ENCODE data around the gene FOXA2.

FOXA2 gene

DNA sequence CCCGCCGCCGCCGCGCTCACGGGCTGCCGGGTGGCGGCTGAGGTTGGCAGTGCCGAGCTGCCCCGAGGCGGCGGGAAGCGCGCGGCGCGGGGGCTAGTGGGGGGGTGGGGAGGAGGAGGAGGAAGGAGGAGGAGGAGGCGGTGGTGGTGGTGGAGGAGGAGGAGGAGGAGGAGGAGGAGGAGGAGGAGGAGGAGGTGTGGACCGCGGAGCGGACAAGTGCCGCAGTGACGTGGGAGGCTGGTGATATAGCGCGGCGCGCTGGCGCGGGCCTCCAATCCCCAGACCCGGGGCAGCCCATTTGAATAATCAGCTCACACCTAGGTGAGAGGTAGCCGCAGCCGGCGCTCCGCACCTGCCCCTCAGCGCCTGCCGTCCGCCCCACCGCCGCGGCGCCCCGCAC, at the start of gene FOXA2:
FOXA2 (minus strand) TSS at position 51 of the 400 bp plus-strand sequence. CDS start 294 bp downstream, outside the sequence.
- DNase-seq (no peak), ATAC-seq (no peak)
- Mint-ChIP-seq H3K27ac (no peak within 1 kb of the TSS), H3K36me3 (ENCODE audit: low read depth) (no peaks in the 10 kb centered on the region), H3K4me1 (peaks cover 2% of the 10 kb centered on the region), H3K4me3 (no peak within 1 kb of the TSS), H3K9me3 (no peaks in the 10 kb centered on the region), H3K27me3 (peaks cover 76% of the 10 kb centered on the region)

DNA sequence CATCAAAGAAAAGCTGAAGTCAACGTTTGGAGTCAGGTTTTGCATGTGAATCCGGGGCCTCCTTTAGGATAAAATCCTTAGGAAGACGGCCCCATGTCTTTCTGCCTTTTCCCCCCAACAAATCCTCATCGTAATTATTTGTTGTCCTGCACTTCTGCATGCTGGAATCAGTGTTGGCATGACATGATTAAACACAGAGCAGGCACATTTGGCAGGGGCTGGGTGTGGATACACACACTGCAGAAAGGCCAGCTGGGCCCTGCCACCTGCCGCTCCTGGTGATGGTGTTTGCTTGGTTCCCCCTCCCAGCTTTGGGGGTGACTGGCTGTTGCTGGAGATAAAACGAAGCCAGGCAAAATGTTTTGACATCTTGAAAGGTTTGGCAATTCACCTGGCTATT, 46.3 kb upstream of the FOXA2 start:
- Mint-ChIP-seq H3K9me3 (no peaks in the 10 kb centered on the region), H3K27me3 (peaks cover 2% of the 10 kb centered on the region), H3K4me1 (no peaks in the 10 kb centered on the region), H3K27ac (no peak overlapping the region), H3K36me3 (ENCODE audit: low read depth) (no peaks in the 10 kb centered on the region), H3K4me3 (no peak overlapping the region)
- DNase-seq (no peak), ATAC-seq (no peak)

- H3K27me3 Mint-ChIP-seq = peaks cover 2% of the 10 kb centered on the region
- ATAC-seq (no peak), DNase-seq (no peak)
These were observed 45.6 kb upstream of the FOXA2 start for GRCh38 chr20:22629927-22630326.

DNA sequence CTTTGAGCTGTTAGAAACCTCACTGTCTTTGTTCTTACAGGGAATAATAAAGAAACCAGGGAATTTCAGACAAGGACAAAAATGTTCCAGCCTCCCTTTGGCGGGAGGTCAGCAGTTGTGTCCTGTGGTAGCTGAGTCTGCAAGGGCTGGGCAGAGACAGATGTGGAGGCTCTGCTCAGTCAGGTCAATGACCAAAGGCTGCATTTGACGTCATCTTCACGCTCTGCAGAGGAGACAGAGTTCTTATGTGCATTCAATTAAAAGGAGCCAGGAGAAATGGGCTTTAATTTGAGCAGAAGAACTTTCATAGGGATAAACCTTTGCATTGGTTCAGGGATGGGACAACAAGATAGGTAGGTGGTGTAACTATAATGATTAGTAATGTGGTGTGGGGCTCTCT, 45.1 kb upstream of the FOXA2 start:
- no peaks in the 10 kb centered on the region for H3K9me3 Mint-ChIP-seq
- no peak overlapping the region for H3K27ac Mint-ChIP-seq
- H3K4me1 Mint-ChIP-seq = no peaks in the 10 kb centered on the region
- no peaks in the 10 kb centered on the region for H3K36me3 Mint-ChIP-seq (ENCODE audit: low read depth)
- peaks cover 2% of the 10 kb centered on the region for H3K27me3 Mint-ChIP-seq
- no peak for ATAC-seq
- no peak overlapping the region for H3K4me3 Mint-ChIP-seq
- DNase-seq = no peak

More at GRCh38 chr20:22629927-22630326, 45.6 kb upstream of the FOXA2 start:
- Mint-ChIP-seq H3K27ac (no peak overlapping the region), H3K4me3 (no peak overlapping the region), H3K36me3 (ENCODE audit: low read depth) (no peaks in the 10 kb centered on the region), H3K4me1 (no peaks in the 10 kb centered on the region), H3K9me3 (no peaks in the 10 kb centered on the region)

DNA sequence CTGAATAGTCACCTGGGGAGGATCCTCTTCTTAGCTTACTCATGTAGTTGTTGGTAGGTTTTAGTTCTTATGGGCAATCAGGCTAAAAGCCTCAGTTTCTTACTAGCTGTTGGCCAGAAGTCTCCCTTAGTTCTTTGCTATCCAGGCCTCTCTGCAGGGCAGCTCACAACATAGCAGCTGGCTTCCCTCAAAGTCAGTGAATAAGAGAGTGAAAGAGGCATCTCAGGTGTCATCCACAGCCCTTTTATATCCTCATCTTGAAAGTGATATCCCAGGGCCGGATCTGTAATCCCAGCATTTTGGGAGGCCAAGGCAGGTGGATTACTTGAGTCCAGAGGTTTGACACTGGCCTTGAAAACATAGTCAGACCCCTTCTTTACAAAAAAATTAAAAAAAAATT, 42.1 kb upstream of the FOXA2 start:
- ATAC-seq (no peak), DNase-seq (no peak)
- Mint-ChIP-seq H3K4me3 (no peak overlapping the region), H3K9me3 (no peaks in the 10 kb centered on the region), H3K27ac (no peak overlapping the region), H3K4me1 (no peaks in the 10 kb centered on the region), H3K27me3 (peaks cover 2% of the 10 kb centered on the region), H3K36me3 (ENCODE audit: low read depth) (no peaks in the 10 kb centered on the region)

DNA sequence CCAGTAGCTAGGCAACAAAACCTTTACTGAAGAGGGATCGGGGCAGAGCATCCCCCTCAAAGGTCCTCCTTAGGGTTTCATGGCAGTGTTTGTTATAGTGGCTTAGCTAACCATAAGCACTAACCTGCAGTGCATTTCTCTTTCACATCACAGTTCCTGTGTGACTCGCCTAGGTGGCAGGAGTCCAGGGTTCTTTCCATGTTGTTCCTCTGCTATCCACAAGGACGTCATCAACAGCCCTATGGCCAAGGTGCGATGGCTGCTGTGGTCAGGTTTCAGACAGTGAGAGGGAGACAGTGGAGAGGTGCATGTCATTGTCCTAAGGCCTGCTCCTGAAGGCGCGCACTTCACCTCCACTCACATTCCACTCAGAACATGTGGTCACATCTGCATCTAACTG, 38.8 kb upstream of the FOXA2 start:
- ATAC-seq = no peak
- no peaks in the 10 kb centered on the region for H3K36me3 Mint-ChIP-seq (ENCODE audit: low read depth)

GRCh38 chr20:22620342-22620741, 36.0 kb upstream of the FOXA2 start:
- Mint-ChIP-seq H3K27ac (no peak overlapping the region), H3K9me3 (peaks cover 3% of the 10 kb centered on the region), H3K4me3 (no peak overlapping the region), H3K4me1 (no peaks in the 10 kb centered on the region), H3K27me3 (peaks cover 3% of the 10 kb centered on the region), H3K36me3 (ENCODE audit: low read depth) (no peaks in the 10 kb centered on the region)
- ATAC-seq = no peak
- no peak for DNase-seq

More for the DNA sequence above, 38.8 kb upstream of the FOXA2 start:
- H3K4me3 Mint-ChIP-seq = no peak overlapping the region
- no peaks in the 10 kb centered on the region for H3K4me1 Mint-ChIP-seq
- DNase-seq = no peak
- no peak overlapping the region for H3K27ac Mint-ChIP-seq
- H3K9me3 Mint-ChIP-seq = no peaks in the 10 kb centered on the region
- peaks cover 5% of the 10 kb centered on the region for H3K27me3 Mint-ChIP-seq

DNA sequence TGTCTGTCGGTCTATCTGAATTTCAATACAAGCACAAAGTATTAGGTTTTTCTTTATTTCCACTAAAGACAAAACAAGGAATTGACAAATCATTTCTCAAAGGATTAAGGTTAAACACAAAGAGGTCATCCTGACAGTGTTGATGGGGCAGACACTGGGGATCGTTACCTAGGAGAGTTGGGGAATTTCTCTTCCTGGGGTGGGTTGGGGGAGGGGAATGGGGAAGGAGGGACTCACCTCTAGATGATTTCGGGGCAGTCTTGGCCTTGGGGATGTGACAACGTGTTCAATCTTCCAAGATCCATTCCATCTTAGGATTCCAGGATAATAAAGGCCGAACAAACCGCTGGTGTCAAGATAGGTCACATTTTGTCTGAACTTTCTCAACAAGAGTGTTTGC, 35.4 kb upstream of the FOXA2 start:
- peaks cover 3% of the 10 kb centered on the region for H3K27me3 Mint-ChIP-seq
- H3K27ac Mint-ChIP-seq = no peak overlapping the region
- no peak overlapping the region for H3K4me3 Mint-ChIP-seq
- no peak for ATAC-seq
- H3K36me3 Mint-ChIP-seq (ENCODE audit: low read depth) = no peaks in the 10 kb centered on the region
- peaks cover 3% of the 10 kb centered on the region for H3K9me3 Mint-ChIP-seq
- no peak for DNase-seq
- no peaks in the 10 kb centered on the region for H3K4me1 Mint-ChIP-seq

- H3K36me3 Mint-ChIP-seq (ENCODE audit: low read depth) = no peaks in the 10 kb centered on the region
- H3K27ac Mint-ChIP-seq = no peak overlapping the region
- no peak for DNase-seq
- no peak overlapping the region for H3K4me3 Mint-ChIP-seq
- H3K9me3 Mint-ChIP-seq = peaks cover 3% of the 10 kb centered on the region
- no peak for ATAC-seq
- H3K4me1 Mint-ChIP-seq = no peaks in the 10 kb centered on the region
- peaks cover 3% of the 10 kb centered on the region for H3K27me3 Mint-ChIP-seq
These were observed 34.9 kb upstream of the FOXA2 start for GRCh38 chr20:22619272-22619671.

GRCh38 chr20:22617160-22617559, 32.8 kb upstream of the FOXA2 start:
- no peak for DNase-seq
- H3K9me3 Mint-ChIP-seq = peaks cover 3% of the 10 kb centered on the region
- no peak for ATAC-seq
- H3K36me3 Mint-ChIP-seq (ENCODE audit: low read depth) = no peaks in the 10 kb centered on the region
- H3K4me3 Mint-ChIP-seq = no peak overlapping the region
- no peak overlapping the region for H3K27ac Mint-ChIP-seq
- peaks cover 3% of the 10 kb centered on the region for H3K27me3 Mint-ChIP-seq
- H3K4me1 Mint-ChIP-seq = no peaks in the 10 kb centered on the region

DNA sequence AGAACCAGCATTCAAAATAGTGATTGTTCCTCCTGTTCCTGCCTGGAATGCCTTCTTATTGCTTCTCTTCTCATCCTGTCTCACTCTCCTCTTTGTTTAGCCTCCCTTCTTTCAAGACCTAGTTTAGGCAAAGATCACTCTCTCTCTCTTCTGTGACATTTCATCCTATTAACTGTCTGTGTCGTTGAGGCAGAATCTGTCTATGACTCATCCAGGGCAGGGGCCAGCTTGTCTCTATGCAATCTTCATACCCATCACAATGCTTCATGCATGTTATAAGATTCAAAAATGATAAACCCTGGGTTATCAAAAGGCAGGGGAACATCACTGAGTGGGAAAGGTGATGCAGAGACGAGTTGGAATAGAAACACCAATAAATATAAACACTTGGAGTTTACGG, 32.2 kb upstream of the FOXA2 start:
- Mint-ChIP-seq H3K9me3 (peaks cover 3% of the 10 kb centered on the region), H3K4me3 (no peak overlapping the region), H3K36me3 (ENCODE audit: low read depth) (no peaks in the 10 kb centered on the region), H3K27me3 (peaks cover 3% of the 10 kb centered on the region), H3K27ac (no peak overlapping the region), H3K4me1 (no peaks in the 10 kb centered on the region)
- ATAC-seq (no peak), DNase-seq (no peak)

DNA sequence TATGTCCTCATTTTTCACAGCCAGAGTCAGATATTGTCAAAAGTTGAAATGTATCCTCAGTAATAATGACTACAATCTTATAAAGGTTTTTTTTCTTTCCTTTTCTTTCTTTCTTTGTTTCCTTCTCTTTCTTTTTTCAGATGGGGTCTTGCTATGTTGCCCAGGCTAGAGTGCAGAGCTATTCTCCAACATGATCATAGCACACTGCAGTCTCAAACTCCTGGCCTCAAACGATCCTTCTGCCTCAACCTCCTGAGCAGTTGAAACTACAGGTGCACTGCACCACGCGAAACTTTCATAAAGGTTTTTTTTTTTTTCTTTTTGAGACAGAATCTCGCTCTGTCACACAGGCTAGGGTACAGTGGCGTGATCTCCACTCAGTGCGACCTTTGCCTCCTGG, 31.1 kb upstream of the FOXA2 start:
- H3K4me3 Mint-ChIP-seq = no peak overlapping the region

DNA sequence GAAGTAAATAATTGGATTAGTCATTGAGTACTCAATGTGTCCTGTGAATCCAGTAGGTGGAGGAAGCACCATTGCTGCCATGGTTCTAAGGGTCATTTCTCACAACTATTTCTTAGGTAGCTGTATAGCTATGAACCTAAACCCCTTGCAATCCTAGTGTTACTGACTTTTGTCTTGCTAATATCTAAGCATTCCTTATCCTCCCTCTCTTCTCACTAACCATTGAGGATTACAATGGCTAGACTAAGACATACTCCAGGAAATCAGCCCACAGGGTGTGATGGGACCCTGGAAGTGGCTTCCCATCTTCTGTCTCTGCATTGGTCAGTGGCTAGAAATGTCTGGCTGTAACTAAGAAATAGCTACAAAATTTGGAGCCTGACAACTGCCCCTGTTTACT, 27.3 kb upstream of the FOXA2 start:
- Mint-ChIP-seq H3K27ac (no peak overlapping the region), H3K9me3 (peaks cover 3% of the 10 kb centered on the region), H3K27me3 (no peaks in the 10 kb centered on the region), H3K36me3 (ENCODE audit: low read depth) (no peaks in the 10 kb centered on the region), H3K4me1 (no peaks in the 10 kb centered on the region), H3K4me3 (no peak overlapping the region)
- DNase-seq (no peak), ATAC-seq (no peak)

More for the DNA sequence above, 31.1 kb upstream of the FOXA2 start:
- H3K9me3 Mint-ChIP-seq = peaks cover 3% of the 10 kb centered on the region
- no peak for DNase-seq
- peaks cover 3% of the 10 kb centered on the region for H3K27me3 Mint-ChIP-seq
- H3K4me1 Mint-ChIP-seq = no peaks in the 10 kb centered on the region
- no peaks in the 10 kb centered on the region for H3K36me3 Mint-ChIP-seq (ENCODE audit: low read depth)
- ATAC-seq = no peak
- H3K27ac Mint-ChIP-seq = no peak overlapping the region

GRCh38 chr20:22607695-22608094, 23.3 kb upstream of the FOXA2 start:
- no peaks in the 10 kb centered on the region for H3K4me1 Mint-ChIP-seq
- no peak overlapping the region for H3K27ac Mint-ChIP-seq
- no peaks in the 10 kb centered on the region for H3K36me3 Mint-ChIP-seq (ENCODE audit: low read depth)
- no peak overlapping the region for H3K4me3 Mint-ChIP-seq
- H3K27me3 Mint-ChIP-seq = no peaks in the 10 kb centered on the region
- DNase-seq (no peak), ATAC-seq (no peak)
- H3K9me3 Mint-ChIP-seq = no peaks in the 10 kb centered on the region

- Mint-ChIP-seq H3K9me3 (no peaks in the 10 kb centered on the region), H3K27ac (no peak overlapping the region)
- no peak for ATAC-seq
These were observed 20.4 kb upstream of the FOXA2 start for GRCh38 chr20:22604815-22605214.

DNA sequence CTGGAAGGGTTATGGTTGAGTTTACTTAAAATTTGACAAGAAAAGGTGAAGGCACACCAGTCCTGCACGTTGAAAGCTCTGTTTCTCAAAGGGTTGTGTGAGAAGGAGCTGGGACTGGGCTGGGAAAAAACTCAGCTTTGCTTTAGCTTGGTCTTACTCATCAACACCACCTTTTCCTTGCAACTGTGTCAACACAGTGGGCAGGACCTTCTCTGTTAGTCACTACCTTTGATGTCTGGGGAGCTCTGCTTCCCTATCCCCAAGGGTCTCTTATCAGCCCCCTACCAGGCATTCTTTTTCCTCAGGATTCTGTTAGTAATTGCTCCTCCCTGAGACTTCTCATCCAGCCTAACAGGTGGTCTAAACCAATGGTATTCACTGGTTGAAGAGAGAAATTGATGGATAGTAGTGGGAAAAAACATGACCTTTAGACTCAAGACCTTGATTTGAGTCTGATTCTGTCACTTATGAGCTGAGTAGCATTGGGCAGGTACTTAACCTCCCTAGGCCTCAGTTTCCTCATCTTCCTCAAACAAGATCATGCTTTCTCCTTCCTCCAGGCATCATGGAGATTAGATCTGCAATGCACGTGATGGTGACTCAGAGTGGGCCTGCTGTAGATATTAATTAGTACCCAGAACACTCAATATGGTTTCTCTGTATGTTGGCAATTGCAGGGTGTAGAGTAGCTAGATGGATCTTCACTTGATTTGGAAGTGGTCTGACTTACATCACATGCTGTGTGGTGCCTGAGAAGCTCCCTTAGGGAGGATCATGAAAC, 17.2 kb upstream of the FOXA2 start:
- DNase-seq (no peak), ATAC-seq (no peak)
- H3K27ac Mint-ChIP-seq = no peak overlapping the region
- no peaks in the 10 kb centered on the region for H3K4me1 Mint-ChIP-seq
- no peaks in the 10 kb centered on the region for H3K9me3 Mint-ChIP-seq
- H3K4me3 Mint-ChIP-seq = no peak overlapping the region
- H3K27me3 Mint-ChIP-seq = peaks cover 4% of the 10 kb centered on the region
- H3K36me3 Mint-ChIP-seq (ENCODE audit: low read depth) = no peaks in the 10 kb centered on the region

More at GRCh38 chr20:22604815-22605214, 20.4 kb upstream of the FOXA2 start:
- Mint-ChIP-seq H3K36me3 (ENCODE audit: low read depth) (no peaks in the 10 kb centered on the region), H3K4me1 (no peaks in the 10 kb centered on the region), H3K4me3 (no peak overlapping the region), H3K27me3 (no peaks in the 10 kb centered on the region)
- DNase-seq = no peak

All from activated naive CD8-positive, alpha-beta T cell treated with anti-CD3 and anti-CD28 coated beads, Interleukin-2, amount 50 U/mL, for 24 hours (primary cell).